IMR-90 (cell line): ENCODE results near the gene PID1. TPM values are rescaled to one million over a fixed set of nuclear protein-coding genes. Genes with fewer than 3 reads are reported as not detected.

ENCODE experiments used
- ATAC-seq: fragments of 200-7000 bp; cut with Tn5 transposase; 2 replicates; pipeline ENCODE4 v1.9.1; 2020; ENCODE audit warnings: low read depth, mild to moderate bottlenecking, moderate library complexity
- BruUV-seq: library from RNA; stranded (reverse); fragments of 400-500 nt; replicated peaks from 2 replicates; lab custom pipeline; 2021; lab: Mats Ljungman, UMichigan
- CTCF ChIA-PET: fragments of 300-600 bp; formaldehyde crosslinking; extraction: SDS; loops from one replicate; lab custom pipeline; 2021; ENCODE audit warnings: antibody characterized with exemption; lab: Yijun Ruan, JAX
- POLR2A ChIA-PET: fragments of 300-600 bp; sonication (Branson Sonifier 250); formaldehyde crosslinking; loops from one replicate; lab custom pipeline; 2022; ENCODE audit warnings: antibody characterized with exemption; ENCODE audit not compliant: unreplicated experiment; lab: Charles Lee
- DNase-seq: peaks from one replicate; pipeline ENCODE4 v3.0.0; 2013
- H2AFZ ChIP-seq: replicated peaks from 2 replicates; pipeline ENCODE3; 2013; ENCODE audit warnings: low read length, mild to moderate bottlenecking; ENCODE audit not compliant: poor library complexity
- H2AK5ac ChIP-seq: 2 replicates; pipeline ENCODE4 v1.6.1; 2013; ENCODE audit warnings: low read depth, low read length, inconsistent platforms
- H2AK9ac ChIP-seq: replicated peaks from 2 replicates; pipeline ENCODE3; 2013; ENCODE audit warnings: mild to moderate bottlenecking, low read depth, low read length, moderate library complexity; ENCODE audit not compliant: poor library complexity
- H2BK120ac ChIP-seq: 2 replicates; pipeline ENCODE4 v1.6.1; 2013; ENCODE audit warnings: low read depth, low read length, inconsistent platforms
- H2BK15ac ChIP-seq: 3 replicates; pipeline ENCODE4 v1.6.1; 2013; ENCODE audit warnings: low read depth, low read length, inconsistent platforms
- H2BK20ac ChIP-seq: 2 replicates; pipeline ENCODE4 v1.6.1; 2013; ENCODE audit warnings: low read depth, mild to moderate bottlenecking, inconsistent platforms, low read length, moderate library complexity
- H2BK5ac ChIP-seq: 2 replicates; pipeline ENCODE4 v1.6.1; 2013; ENCODE audit warnings: mild to moderate bottlenecking, low read depth, low read length, inconsistent platforms; ENCODE audit not compliant: poor library complexity, severe bottlenecking
- H3K14ac ChIP-seq: replicated peaks from 2 replicates; pipeline ENCODE4 v1.6.1; 2013; ENCODE audit warnings: low read depth, low read length, inconsistent platforms
- H3K18ac ChIP-seq: 2 replicates; pipeline ENCODE4 v1.6.1; 2013; ENCODE audit warnings: low read depth, low read length, control low read depth
- H3K23ac ChIP-seq: 2 replicates; pipeline ENCODE4 v1.6.1; 2013; ENCODE audit warnings: low read depth, low read length, inconsistent platforms
- H3K27ac ChIP-seq: 2 replicates; pipeline ENCODE4 v1.5.1; 2013; ENCODE audit warnings: mild to moderate bottlenecking, control low read depth, low read length; ENCODE audit not compliant: insufficient read depth
- H3K27me3 ChIP-seq: 2 replicates; pipeline ENCODE4 v1.6.1; 2013; ENCODE audit warnings: low read length; ENCODE audit not compliant: control insufficient read depth, insufficient read depth
- H3K36me3 ChIP-seq: 2 replicates; pipeline ENCODE4 v1.6.1; 2013; ENCODE audit warnings: low read length, mixed read lengths; ENCODE audit not compliant: control insufficient read depth, insufficient read depth
- H3K4ac ChIP-seq: 2 replicates; pipeline ENCODE4 v1.6.1; 2013; ENCODE audit warnings: low read depth, low read length, inconsistent platforms
- H3K4me1 ChIP-seq: 2 replicates; pipeline ENCODE4 v1.6.1; 2013; ENCODE audit warnings: low read length, mixed read lengths; ENCODE audit not compliant: control insufficient read depth, insufficient read depth
- H3K4me2 ChIP-seq: 2 replicates; pipeline ENCODE4 v1.6.1; 2013; ENCODE audit warnings: low read depth, mild to moderate bottlenecking, control low read depth, low read length, moderate library complexity
- H3K4me3 ChIP-seq: 2 replicates; pipeline ENCODE4 v1.5.1; 2013; ENCODE audit warnings: low read depth, mild to moderate bottlenecking, control low read depth, low read length, moderate library complexity; ENCODE audit not compliant: insufficient read depth
- H3K56ac ChIP-seq: 2 replicates; pipeline ENCODE4 v1.6.1; 2013; ENCODE audit warnings: low read length, inconsistent platforms; ENCODE audit not compliant: insufficient read depth; ENCODE audit errors: extremely low read depth
- H3K79me1 ChIP-seq, 2 experiments: 2 replicates each; pipeline ENCODE4 v1.6.1; 2013; ENCODE audit warnings: low read length in 2 of 2, inconsistent platforms in 1 of 2, low read depth in 1 of 2
- H3K9ac ChIP-seq: 2 replicates; pipeline ENCODE4 v1.6.1; 2013; ENCODE audit warnings: low read depth, low read length, control low read depth
- H3K9me1 ChIP-seq: 2 replicates; pipeline ENCODE4 v1.6.1; 2013; ENCODE audit warnings: low read length, inconsistent platforms; ENCODE audit not compliant: insufficient read depth
- H3K9me3 ChIP-seq: 2 replicates; pipeline ENCODE4 v1.6.1; 2013; ENCODE audit warnings: low read length; ENCODE audit not compliant: control insufficient read depth, insufficient read depth
- H4K20me1 ChIP-seq: 2 replicates; pipeline ENCODE4 v1.6.1; 2013; ENCODE audit warnings: low read length, inconsistent platforms; ENCODE audit not compliant: insufficient read depth
- H4K5ac ChIP-seq: 2 replicates; pipeline ENCODE4 v1.6.1; 2013; ENCODE audit warnings: mild to moderate bottlenecking, low read depth, low read length, control low read depth
- H4K8ac ChIP-seq, 2 experiments: 2 replicates each; pipeline ENCODE4 v1.6.1; 2013; ENCODE audit warnings: low read depth in 2 of 2, low read length in 2 of 2, control low read depth in 1 of 2, inconsistent platforms in 1 of 2
- H4K91ac ChIP-seq: 2 replicates; pipeline ENCODE4 v1.6.1; 2013; ENCODE audit warnings: low read depth, low read length, inconsistent platforms; ENCODE audit not compliant: insufficient read depth
- BHLHE40 ChIP-seq: fragments of 150-350 bp; IDR thresholded peaks from 2 replicates; pipeline ENCODE4 v1.6.1; 2016; ENCODE audit warnings: mild to moderate bottlenecking, low read depth, low read length
- CEBPB ChIP-seq: IDR thresholded peaks from 2 replicates; pipeline ENCODE4 v1.6.1; 2012; ENCODE audit warnings: low read depth, low read length, improper control_type of control experiment
- CHD1 ChIP-seq: IDR thresholded peaks from 2 replicates; pipeline ENCODE4 v1.6.1; 2012; ENCODE audit warnings: low read depth, low read length, improper control_type of control experiment
- FOS ChIP-seq: fragments of 150-350 bp; IDR thresholded peaks from 2 replicates; pipeline ENCODE4 v1.6.1; 2016; ENCODE audit warnings: low read depth, low read length
- MAFK ChIP-seq: IDR thresholded peaks from 2 replicates; pipeline ENCODE4 v1.6.1; 2012; ENCODE audit warnings: low read depth, low read length, improper control_type of control experiment
- MAZ ChIP-seq: IDR thresholded peaks from 2 replicates; pipeline ENCODE4 v1.6.1; 2012; ENCODE audit warnings: low read depth, mild to moderate bottlenecking, low read length, improper control_type of control experiment, moderate library complexity, borderline replicate concordance
- MXI1 ChIP-seq: IDR thresholded peaks from 2 replicates; pipeline ENCODE4 v1.6.1; 2012; ENCODE audit warnings: low read depth, mild to moderate bottlenecking, low read length, moderate library complexity, borderline replicate concordance
- NFE2L2 ChIP-seq: fragments of 150-350 bp; IDR thresholded peaks from 2 replicates; pipeline ENCODE4 v1.6.1; 2016; ENCODE audit warnings: low read depth, mild to moderate bottlenecking, low read length
- POLR2A ChIP-seq: IDR thresholded peaks from 2 replicates; pipeline ENCODE4 v1.6.1; 2012; ENCODE audit warnings: mild to moderate bottlenecking, low read depth, low read length
- RAD21 ChIP-seq: IDR thresholded peaks from 2 replicates; pipeline ENCODE4 v1.6.1; 2012; ENCODE audit warnings: low read length, improper control_type of control experiment
- RCOR1 ChIP-seq: IDR thresholded peaks from 2 replicates; pipeline ENCODE4 v1.6.1; 2012; ENCODE audit warnings: mild to moderate bottlenecking, low read length, improper control_type of control experiment; ENCODE audit not compliant: insufficient replicate concordance
- RFX5 ChIP-seq: IDR thresholded peaks from 2 replicates; pipeline ENCODE4 v1.8.0; 2012; ENCODE audit warnings: low read depth, mild to moderate bottlenecking, low read length, moderate library complexity
- SMC3 ChIP-seq: fragments of 150-350 bp; IDR thresholded peaks from 2 replicates; pipeline ENCODE4 v1.6.1; 2016; ENCODE audit warnings: low read depth, mild to moderate bottlenecking, antibody characterized with exemption, low read length, moderate library complexity
- WGBS, 2 experiments: methylation state at CpG; one replicate each; pipeline versions ENCODE4 v1.1.5 to v1.1.7; 2013; ENCODE audit warnings: missing lambda C conversion rate in 2 of 2; ENCODE audit not compliant: insufficient read length in 1 of 2; ENCODE audit errors: extremely low coverage in 2 of 2; 5-methylcytosine and 5-hydroxymethylcytosine counted together
- dilution Hi-C: fragments of 300-500 bp; cut with HindIII; formaldehyde crosslinking; loops from one replicate; pipeline ENCODE4 v1.14.3; 2018; ENCODE audit warnings: low sequenced_read_pairs; ENCODE audit not compliant: unreplicated experiment
- in situ Hi-C: fragments of 300-500 bp; cut with MboI; formaldehyde crosslinking; loops from 3 replicates; pipeline ENCODE4 v1.14.3; 2019; ENCODE audit warnings: low sequenced_read_pairs, inconsistent platforms, mixed read lengths
- intact Hi-C: fragments of 100-400 bp; cut with micrococcal nuclease; formaldehyde crosslinking; loops from 2 replicates; pipeline ENCODE4 v1.10.0; 2022
- polyA plus RNA-seq, 3 experiments: library from polyadenylated mRNA; depleted of rRNA; stranded (reverse); fragments of >200 nt; gene quantifications; 2 replicates each; pipeline ENCODE4 v1.2.3, GENCODE V29; 2012; ENCODE audit warnings: low replicate concordance in 1 of 3
- total RNA-seq: library from RNA; depleted of rRNA; stranded (reverse); fragments of >200 nt; gene quantifications from 2 replicates; pipeline ENCODE4 v1.2.3, GENCODE V29; 2012
- TF ChIP-seq, protein P1 (sequence below): fragments of 150-350 bp; IDR thresholded peaks from 2 replicates; pipeline ENCODE4 v1.6.1; 2016; ENCODE audit warnings: low read depth, mild to moderate bottlenecking, low read length, moderate library complexity, borderline replicate concordance
- TF ChIP-seq, protein P2 (sequence below): fragments of 150-350 bp; IDR thresholded peaks from 2 replicates; pipeline ENCODE4 v1.6.1; 2017; ENCODE audit warnings: mild to moderate bottlenecking, antibody characterized with exemption, low read length, low read depth

PID1 gene
- total and polyA plus RNA-seq, 2 of the 4 experiments (the other 2 are of a cell fraction) = 0.90 to 1.9 TPM

DNA sequence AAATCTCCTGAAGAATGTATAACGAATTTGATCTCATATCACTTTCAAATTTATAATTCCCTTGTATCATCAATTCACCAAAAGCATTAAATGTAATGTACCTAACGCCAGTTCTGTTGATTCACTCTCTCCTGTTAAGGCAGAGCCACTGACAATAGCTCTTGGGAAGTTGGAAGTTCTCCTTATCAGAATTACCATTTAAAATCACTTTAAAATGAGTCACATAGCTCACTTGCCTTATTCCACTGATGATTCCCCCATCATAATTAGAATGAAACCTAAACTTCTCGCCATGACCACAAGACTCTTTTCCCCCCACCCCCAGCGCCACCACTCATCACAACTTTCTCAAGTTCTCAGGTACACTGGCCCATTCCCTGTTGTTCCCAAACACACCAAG lies 117.1 kb downstream of the PID1 start:
- Histone ChIP-seq H3K9ac (no peak overlapping the region), H3K36me3 (no peaks in the 10 kb centered on the region), H4K8ac (no peak overlapping the region), H3K9me1 (no peaks in the 10 kb centered on the region), H2BK15ac (no peak overlapping the region), H3K4me3 (no peak overlapping the region), H3K79me1 (no peaks in the 10 kb centered on the region), H3K9me3 (peaks cover 8% of the 10 kb centered on the region), H4K91ac (no peak overlapping the region), H4K5ac (no peak overlapping the region), H2BK120ac (no peak overlapping the region), H3K4me1 (no peaks in the 10 kb centered on the region), H2AFZ (no peak overlapping the region), H3K18ac (no peak overlapping the region), H3K4me2 (no peak overlapping the region), H3K56ac (no peak overlapping the region), H3K27me3 (no peaks in the 10 kb centered on the region), H3K4ac (no peak overlapping the region), H3K23ac (no peak overlapping the region), H2AK9ac (no peak overlapping the region), H2BK20ac (no peak overlapping the region), H3K14ac (no peak overlapping the region), H3K27ac (no peak overlapping the region), H2AK5ac (no peak overlapping the region), H2BK5ac (no peak overlapping the region), H4K20me1 (no peaks in the 10 kb centered on the region)
- intact Hi-C loops (no loop called here), dilution Hi-C loops (no loop called here), in situ Hi-C loops (no loop called here)
- TF ChIP-seq NFE2L2 (no peak), SMC3 (no peak), MAZ (no peak), RCOR1 (no peak), MAFK (no peak), CHD1 (no peak), MXI1 (no peak), FOS (no peak), RFX5 (no peak), CEBPB (no peak), BHLHE40 (no peak), RAD21 (no peak), POLR2A (no peak)
- TF ChIP-seq, protein P1, sequence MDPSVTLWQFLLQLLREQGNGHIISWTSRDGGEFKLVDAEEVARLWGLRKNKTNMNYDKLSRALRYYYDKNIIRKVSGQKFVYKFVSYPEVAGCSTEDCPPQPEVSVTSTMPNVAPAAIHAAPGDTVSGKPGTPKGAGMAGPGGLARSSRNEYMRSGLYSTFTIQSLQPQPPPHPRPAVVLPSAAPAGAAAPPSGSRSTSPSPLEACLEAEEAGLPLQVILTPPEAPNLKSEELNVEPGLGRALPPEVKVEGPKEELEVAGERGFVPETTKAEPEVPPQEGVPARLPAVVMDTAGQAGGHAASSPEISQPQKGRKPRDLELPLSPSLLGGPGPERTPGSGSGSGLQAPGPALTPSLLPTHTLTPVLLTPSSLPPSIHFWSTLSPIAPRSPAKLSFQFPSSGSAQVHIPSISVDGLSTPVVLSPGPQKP = no peak
- TF ChIP-seq, protein P2, sequence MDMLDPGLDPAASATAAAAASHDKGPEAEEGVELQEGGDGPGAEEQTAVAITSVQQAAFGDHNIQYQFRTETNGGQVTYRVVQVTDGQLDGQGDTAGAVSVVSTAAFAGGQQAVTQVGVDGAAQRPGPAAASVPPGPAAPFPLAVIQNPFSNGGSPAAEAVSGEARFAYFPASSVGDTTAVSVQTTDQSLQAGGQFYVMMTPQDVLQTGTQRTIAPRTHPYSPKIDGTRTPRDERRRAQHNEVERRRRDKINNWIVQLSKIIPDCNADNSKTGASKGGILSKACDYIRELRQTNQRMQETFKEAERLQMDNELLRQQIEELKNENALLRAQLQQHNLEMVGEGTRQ = no peak
- CTCF ChIA-PET = no interaction called here
- no TSS peak for BruUV-seq
- WGBS, 2 experiments = 53% methylated on average over 2 of the region's 4 CpGs; no CpG with 5 or more reads in 1 of the 2 experiments
- DNase-seq = no peak
- no peak for ATAC-seq
- POLR2A ChIA-PET = no interaction called here
